Mucosa of descending colon (tissue), 3 donors: ENCODE data around the gene USP46. TPM values are rescaled to one million over a fixed set of nuclear protein-coding genes. Genes with fewer than 3 reads are reported as not detected.

Experiments used
- ATAC-seq: fragments of 200-7000 bp; cut with Tn5 transposase; one replicate; pipeline ENCODE4 v1.9.1; 2020; ENCODE audit warnings: mild to moderate bottlenecking, moderate library complexity
- DNase-seq, 3 donors: peaks; one replicate each; pipeline ENCODE4 v3.0.0-alpha.2; 2020
- H3K36me3 ChIP-seq: fragments of 200-600 bp; one replicate; pipeline ENCODE4 v1.8.0; 2021; ENCODE audit warnings: low read depth, mild to moderate bottlenecking
- H3K4me1 ChIP-seq: fragments of 200-600 bp; one replicate; pipeline ENCODE4 v1.8.0; 2021; ENCODE audit warnings: low read depth, mild to moderate bottlenecking
- H3K4me3 ChIP-seq: fragments of 200-600 bp; one replicate; pipeline ENCODE4 v1.8.0; 2021; ENCODE audit warnings: mild to moderate bottlenecking
- H3K9me3 ChIP-seq: fragments of 200-600 bp; one replicate; pipeline ENCODE4 v1.8.0; 2021; ENCODE audit warnings: mild to moderate bottlenecking
- CTCF ChIP-seq: fragments of 200-600 bp; IDR thresholded peaks from one replicate; pipeline ENCODE4 v1.8.0; 2022; ENCODE audit warnings: antibody characterized with exemption, mild to moderate bottlenecking
- intact Hi-C, 2 donors: fragments of 100-400 bp; cut with DNase I in 1 of 2; cut with micrococcal nuclease in 1 of 2; formaldehyde crosslinking; loops; one replicate each; pipeline versions ENCODE4 v1.11.0 to v1.11.1; 2022; cut with DNase I, micrococcal nuclease
- total RNA-seq, 3 donors: library from RNA; stranded (reverse); fragmentation: NEBNext Ultra II Directional in 2 of 3; extraction: Animal tissue kit (Norgen Biotek cat#: 25700) in 2 of 3; gene quantifications; one replicate each; pipeline versions ENCODE4 v1.2.1 to v1.2.4, GENCODE V29; 2021 to 2023
- donor health status: DM: no; HTN: no; CAD: no; lungs with moderate emphysema.
- donor health status: DM: no; HTN: no; CAD: no.
- donor health status: DM: no; HTN: yes; CAD: no.

USP46 gene
- total RNA-seq, 3 donors from 2014 or later = 12.5 to 18.2 (median 14.8) TPM

DNA sequence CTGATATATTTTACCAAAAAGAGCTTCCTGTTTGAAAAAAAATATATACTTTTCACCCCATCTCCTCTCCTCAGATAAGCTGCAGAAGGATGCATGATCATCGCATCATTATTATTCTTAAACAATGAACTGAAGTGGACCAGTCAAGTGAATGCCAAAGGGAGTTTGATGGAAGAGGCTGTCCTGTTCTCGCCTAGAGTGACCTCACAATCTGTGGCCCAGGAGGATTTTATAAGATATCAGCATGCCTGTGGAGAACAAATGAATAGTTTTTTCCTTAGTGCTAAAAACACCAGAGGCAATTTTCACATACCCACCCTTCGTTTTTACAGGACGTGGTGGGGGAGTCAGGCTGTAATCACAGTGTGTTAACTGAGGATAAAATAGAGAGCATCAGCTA, 112.7 kb downstream of the USP46 start:
- ATAC-seq = no peak
- no peak for TF ChIP-seq CTCF
- DNase-seq = no peak
- H3K4me3 ChIP-seq = no peak overlapping the region
- intact Hi-C loops = loop anchor here (5.0 kb wide), 1 partner anchor 436 kb away; no protein-coding TSS in a partner anchor
- H3K9me3 ChIP-seq = no peaks in the 10 kb centered on the region
- H3K36me3 ChIP-seq = no peaks in the 10 kb centered on the region
- H3K4me1 ChIP-seq = peaks cover 4% of the 10 kb centered on the region

DNA sequence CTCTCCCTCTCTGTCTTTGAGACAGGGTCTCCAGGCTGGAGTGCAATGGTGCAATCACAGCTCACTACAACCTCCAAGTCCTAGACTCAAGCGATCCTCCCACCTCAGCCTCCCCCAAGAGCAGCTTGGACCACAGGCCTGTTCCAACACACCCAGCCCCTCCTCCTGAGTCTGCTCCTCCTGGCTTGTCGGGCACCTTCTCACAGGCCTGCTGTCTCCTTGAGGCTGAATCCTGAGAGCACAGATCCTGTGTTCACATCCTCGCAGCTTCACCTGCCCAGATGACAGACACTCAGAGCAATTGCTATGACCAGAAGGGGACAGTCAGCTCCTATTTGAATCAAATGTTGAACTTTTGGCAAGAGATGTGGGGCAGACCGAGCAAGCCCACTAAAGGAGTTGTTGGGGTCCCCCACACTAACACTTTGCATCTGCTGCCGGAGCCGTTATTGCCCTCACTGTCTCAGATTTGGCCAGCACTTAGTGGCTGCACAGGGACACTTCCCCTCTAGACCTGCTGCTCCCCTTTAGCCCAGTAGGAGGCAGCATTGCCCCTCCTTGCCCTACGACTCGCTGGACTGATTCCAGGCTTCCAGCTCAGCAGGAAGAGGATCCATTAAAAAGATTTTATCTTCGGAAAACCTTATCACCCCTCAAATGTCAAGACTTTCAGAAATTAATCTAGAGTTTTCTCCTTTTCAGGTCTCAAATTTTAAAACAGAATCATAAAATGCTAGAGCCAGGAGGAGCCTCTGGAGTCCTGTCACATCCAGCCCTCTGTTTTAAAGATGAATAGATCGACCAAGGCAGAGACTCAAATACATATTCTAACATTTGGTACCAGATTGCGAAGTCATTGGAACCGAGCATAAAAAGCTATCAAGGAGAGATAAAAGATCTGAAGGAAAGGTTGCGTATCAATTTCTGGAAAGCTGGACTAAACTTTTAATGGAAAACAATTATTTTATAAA, 113.7 kb downstream of the USP46 start:
- DNase-seq (peak; percentile 44 to 89 (median 81)), ATAC-seq (peak; percentile 98)
- intact Hi-C loops = loop anchor here (5.0 kb wide), 1 partner anchor 437 kb away; no protein-coding TSS in a partner anchor
- Histone ChIP-seq H3K4me3 (no peak overlapping the region), H3K9me3 (no peaks in the 10 kb centered on the region), H3K4me1 (peaks cover 4% of the 10 kb centered on the region), H3K36me3 (no peaks in the 10 kb centered on the region)
- TF ChIP-seq CTCF = peak; percentile 84

Other genes starting within 250 kb of the USP46 start
- gene ERVMER34-1, start 92.1 kb upstream of the USP46 start, total RNA-seq = under 1 TPM; 0.24 to 0.70 (median 0.58) TPM
- under 1 TPM; 0.26 to 0.76 (median 0.60) TPM for gene RASL11B, start 203.0 kb upstream of the USP46 start, total RNA-seq